ENCODE data around the gene UCP1.

The UCP1 gene

GRCh38 chr4:140568507-140569306, at the start of gene UCP1:
Gene UCP1 (minus strand): TSS chr4:140568961. CDS start chr4:140568729, 232 bp downstream.
- no peak for DNase-seq (ENCODE audit: low read depth in 2 of 2)

- no peak for DNase-seq (ENCODE audit: low read depth in 2 of 2)
These were observed 48.9 kb upstream of the UCP1 start for GRCh38 chr4:140617499-140618248.

GRCh38 chr4:140615451-140615850, 46.7 kb upstream of the UCP1 start:
- DNase-seq (ENCODE audit: low read depth in 2 of 2) = no peak

GRCh38 chr4:140612357-140612756, 43.6 kb upstream of the UCP1 start:
- DNase-seq (ENCODE audit: low read depth in 2 of 2) = no peak

GRCh38 chr4:140611854-140612253, 43.1 kb upstream of the UCP1 start:
- no peak for DNase-seq (ENCODE audit: low read depth in 2 of 2)

- no peak for DNase-seq (ENCODE audit: low read depth in 2 of 2)
These were observed 41.0 kb upstream of the UCP1 start for GRCh38 chr4:140609548-140610425.

- DNase-seq (ENCODE audit: low read depth in 2 of 2) = no peak
These were observed 39.1 kb upstream of the UCP1 start for GRCh38 chr4:140607852-140608251.

GRCh38 chr4:140604544-140604943, 35.8 kb upstream of the UCP1 start:
- DNase-seq (ENCODE audit: low read depth in 2 of 2) = no peak

GRCh38 chr4:140603286-140603685, 34.5 kb upstream of the UCP1 start:
- no peak for DNase-seq (ENCODE audit: low read depth in 2 of 2)

GRCh38 chr4:140602714-140603113, 34.0 kb upstream of the UCP1 start:
- DNase-seq (ENCODE audit: low read depth in 2 of 2) = no peak

- DNase-seq (ENCODE audit: low read depth in 2 of 2) = no peak
These were observed 31.6 kb upstream of the UCP1 start for GRCh38 chr4:140600408-140600807.

GRCh38 chr4:140595065-140595464, 26.3 kb upstream of the UCP1 start:
- no peak for DNase-seq (ENCODE audit: low read depth in 2 of 2)

- no peak for DNase-seq (ENCODE audit: low read depth in 2 of 2)
These were observed 15.7 kb upstream of the UCP1 start for GRCh38 chr4:140584439-140584838.

GRCh38 chr4:140581078-140581477, 12.3 kb upstream of the UCP1 start:
- DNase-seq (ENCODE audit: low read depth in 2 of 2) = no peak

- DNase-seq (ENCODE audit: low read depth in 2 of 2) = no peak
These were observed 10.5 kb upstream of the UCP1 start for GRCh38 chr4:140579278-140579677.

GRCh38 chr4:140575489-140575888, 6.7 kb upstream of the UCP1 start:
- no peak for DNase-seq (ENCODE audit: low read depth in 2 of 2)

- DNase-seq (ENCODE audit: low read depth in 2 of 2) = no peak
These were observed 2.9 kb upstream of the UCP1 start for GRCh38 chr4:140571620-140572019.

GRCh38 chr4:140569307-140569638, 512 bp upstream of the UCP1 start:
- DNase-seq (ENCODE audit: low read depth in 2 of 2) = no peak

- DNase-seq (ENCODE audit: low read depth in 2 of 2) = no peak
These were observed 9.1 kb downstream of the UCP1 start for GRCh38 chr4:140559696-140560095.

- DNase-seq (ENCODE audit: low read depth in 2 of 2) = no peak
These were observed 10.8 kb downstream of the UCP1 start for GRCh38 chr4:140557831-140558435.

- DNase-seq (ENCODE audit: low read depth in 2 of 2) = no peak
These were observed 12.2 kb downstream of the UCP1 start for GRCh38 chr4:140556372-140557085.

All from stimulated activated CD4-positive, alpha-beta T cell treated with anti-CD3 and anti-CD28 coated beads, Interleukin-15, amount 100 ng/mL, for 48 hours (primary cell).